HL-60 (cell line): Measurements from ENCODE around the gene CDKN2B.
"Not testable (repeated sequence)": the region's sequence is repeated elsewhere in the genome, so short reads cannot be mapped to it uniquely, and the experiment has no call there.

Source experiments
- DNase-seq, 2 experiments: peaks; one replicate each; pipeline ENCODE4 v3.0.0-alpha.2; 2010 to 2020; ENCODE audit warnings: low read depth in 1 of 2, low spot score in 1 of 2
- H3K27ac ChIP-seq: fragments of 250-450 bp; sonication (Bioruptor Pico); replicated peaks from 2 replicates; pipeline ENCODE4 v1.5.1; 2020; ENCODE audit warnings: mild to moderate bottlenecking, moderate library complexity
- H3K27me3 ChIP-seq: fragments of 250-450 bp; sonication (Bioruptor Pico); 2 replicates; pipeline ENCODE4 v1.5.1; 2021; ENCODE audit warnings: mild to moderate bottlenecking, moderate library complexity; ENCODE audit not compliant: insufficient read depth, poor library complexity, severe bottlenecking
- H3K4me3 ChIP-seq: replicated peaks from 2 replicates; pipeline ENCODE4 v1.5.1; 2011; ENCODE audit warnings: mild to moderate bottlenecking, control low read depth, low read length; ENCODE audit not compliant: insufficient read depth
- GABPA ChIP-seq: IDR thresholded peaks from 2 replicates; pipeline ENCODE4 v1.6.1; 2012; ENCODE audit warnings: low read depth
- POLR2AphosphoS5 ChIP-seq: IDR thresholded peaks from 2 replicates; pipeline ENCODE4 v1.6.1; 2012; ENCODE audit warnings: low read depth
- SPI1 ChIP-seq: IDR thresholded peaks from 2 replicates; pipeline ENCODE4 v1.6.1; 2012; ENCODE audit warnings: low read depth, mild to moderate bottlenecking, borderline replicate concordance
- TF ChIP-seq, protein P1 (sequence below): IDR thresholded peaks from 2 replicates; pipeline ENCODE4 v1.6.1; 2012; ENCODE audit warnings: low read depth; ENCODE audit not compliant: insufficient replicate concordance
- TF ChIP-seq, protein P2 (sequence below): IDR thresholded peaks from one replicate; pipeline ENCODE4 v1.5.1; 2011; ENCODE audit warnings: low read length, control low read depth, inconsistent platforms; ENCODE audit not compliant: insufficient read depth

The CDKN2B gene

DNA sequence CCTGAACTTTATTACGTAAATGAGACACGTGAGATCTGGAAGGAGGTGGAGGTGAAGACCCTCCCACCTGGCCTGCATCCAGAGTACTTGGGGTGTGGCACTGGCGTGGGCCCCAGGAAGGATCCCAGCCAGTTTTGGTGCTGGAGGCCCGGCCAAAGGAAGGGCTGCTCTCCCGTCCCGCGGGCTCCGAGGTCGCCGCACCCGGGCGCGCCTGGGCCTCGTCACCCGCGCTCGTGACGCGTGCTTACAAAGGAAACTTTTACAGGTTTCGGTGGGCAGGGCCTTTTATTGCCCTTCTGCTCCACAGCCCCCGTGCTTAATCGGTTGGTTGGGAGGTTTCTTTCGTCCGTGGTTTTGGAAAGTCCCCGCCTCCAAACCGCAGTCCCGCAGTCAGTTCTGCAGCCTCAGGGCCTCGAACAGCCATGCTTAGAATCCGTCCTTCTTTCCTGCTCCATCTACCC lies 44.1 kb downstream of the CDKN2B start:
- Histone ChIP-seq H3K27me3 (no peaks in the 10 kb centered on the region), H3K4me3 (peak overlapping the region; percentile 41), H3K27ac (peak overlapping the region; percentile 85)
- DNase-seq = peak in 1 of 2 experiments; percentile 70
- TF ChIP-seq, protein P1, sequence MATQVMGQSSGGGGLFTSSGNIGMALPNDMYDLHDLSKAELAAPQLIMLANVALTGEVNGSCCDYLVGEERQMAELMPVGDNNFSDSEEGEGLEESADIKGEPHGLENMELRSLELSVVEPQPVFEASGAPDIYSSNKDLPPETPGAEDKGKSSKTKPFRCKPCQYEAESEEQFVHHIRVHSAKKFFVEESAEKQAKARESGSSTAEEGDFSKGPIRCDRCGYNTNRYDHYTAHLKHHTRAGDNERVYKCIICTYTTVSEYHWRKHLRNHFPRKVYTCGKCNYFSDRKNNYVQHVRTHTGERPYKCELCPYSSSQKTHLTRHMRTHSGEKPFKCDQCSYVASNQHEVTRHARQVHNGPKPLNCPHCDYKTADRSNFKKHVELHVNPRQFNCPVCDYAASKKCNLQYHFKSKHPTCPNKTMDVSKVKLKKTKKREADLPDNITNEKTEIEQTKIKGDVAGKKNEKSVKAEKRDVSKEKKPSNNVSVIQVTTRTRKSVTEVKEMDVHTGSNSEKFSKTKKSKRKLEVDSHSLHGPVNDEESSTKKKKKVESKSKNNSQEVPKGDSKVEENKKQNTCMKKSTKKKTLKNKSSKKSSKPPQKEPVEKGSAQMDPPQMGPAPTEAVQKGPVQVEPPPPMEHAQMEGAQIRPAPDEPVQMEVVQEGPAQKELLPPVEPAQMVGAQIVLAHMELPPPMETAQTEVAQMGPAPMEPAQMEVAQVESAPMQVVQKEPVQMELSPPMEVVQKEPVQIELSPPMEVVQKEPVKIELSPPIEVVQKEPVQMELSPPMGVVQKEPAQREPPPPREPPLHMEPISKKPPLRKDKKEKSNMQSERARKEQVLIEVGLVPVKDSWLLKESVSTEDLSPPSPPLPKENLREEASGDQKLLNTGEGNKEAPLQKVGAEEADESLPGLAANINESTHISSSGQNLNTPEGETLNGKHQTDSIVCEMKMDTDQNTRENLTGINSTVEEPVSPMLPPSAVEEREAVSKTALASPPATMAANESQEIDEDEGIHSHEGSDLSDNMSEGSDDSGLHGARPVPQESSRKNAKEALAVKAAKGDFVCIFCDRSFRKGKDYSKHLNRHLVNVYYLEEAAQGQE = no peak
- TF ChIP-seq POLR2AphosphoS5 = no peak
- TF ChIP-seq, protein P2, sequence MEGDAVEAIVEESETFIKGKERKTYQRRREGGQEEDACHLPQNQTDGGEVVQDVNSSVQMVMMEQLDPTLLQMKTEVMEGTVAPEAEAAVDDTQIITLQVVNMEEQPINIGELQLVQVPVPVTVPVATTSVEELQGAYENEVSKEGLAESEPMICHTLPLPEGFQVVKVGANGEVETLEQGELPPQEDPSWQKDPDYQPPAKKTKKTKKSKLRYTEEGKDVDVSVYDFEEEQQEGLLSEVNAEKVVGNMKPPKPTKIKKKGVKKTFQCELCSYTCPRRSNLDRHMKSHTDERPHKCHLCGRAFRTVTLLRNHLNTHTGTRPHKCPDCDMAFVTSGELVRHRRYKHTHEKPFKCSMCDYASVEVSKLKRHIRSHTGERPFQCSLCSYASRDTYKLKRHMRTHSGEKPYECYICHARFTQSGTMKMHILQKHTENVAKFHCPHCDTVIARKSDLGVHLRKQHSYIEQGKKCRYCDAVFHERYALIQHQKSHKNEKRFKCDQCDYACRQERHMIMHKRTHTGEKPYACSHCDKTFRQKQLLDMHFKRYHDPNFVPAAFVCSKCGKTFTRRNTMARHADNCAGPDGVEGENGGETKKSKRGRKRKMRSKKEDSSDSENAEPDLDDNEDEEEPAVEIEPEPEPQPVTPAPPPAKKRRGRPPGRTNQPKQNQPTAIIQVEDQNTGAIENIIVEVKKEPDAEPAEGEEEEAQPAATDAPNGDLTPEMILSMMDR = no peak
- TF ChIP-seq SPI1 = no peak
- TF ChIP-seq GABPA = no peak

DNA sequence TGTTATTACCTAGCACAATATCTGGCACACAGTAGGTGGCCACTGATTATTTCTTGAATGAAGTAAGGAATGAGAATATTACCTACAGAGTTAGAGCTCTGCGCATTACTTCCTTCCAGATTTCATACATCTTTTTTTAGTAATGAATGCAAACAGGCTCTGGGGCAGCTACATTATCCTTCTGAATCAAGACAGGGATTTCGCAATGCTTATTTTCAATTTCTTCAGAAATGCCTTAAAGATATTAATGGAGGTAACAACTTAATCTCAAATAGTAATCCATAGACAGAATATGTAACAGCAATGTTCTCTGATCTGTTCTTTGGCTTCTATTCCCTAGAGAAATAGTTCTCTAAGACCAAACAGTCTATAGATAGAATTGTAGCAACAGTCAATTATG lies 47.5 kb downstream of the CDKN2B start:
- H3K4me3 ChIP-seq = no peak overlapping the region
- TF ChIP-seq, protein P1 = no peak
- TF ChIP-seq POLR2AphosphoS5 = no peak
- no peak for TF ChIP-seq GABPA
- TF ChIP-seq, protein P2 = no peak
- TF ChIP-seq SPI1 = no peak
- DNase-seq = no peak
- H3K27me3 ChIP-seq = no peaks in the 10 kb centered on the region
- no peak overlapping the region for H3K27ac ChIP-seq

DNA sequence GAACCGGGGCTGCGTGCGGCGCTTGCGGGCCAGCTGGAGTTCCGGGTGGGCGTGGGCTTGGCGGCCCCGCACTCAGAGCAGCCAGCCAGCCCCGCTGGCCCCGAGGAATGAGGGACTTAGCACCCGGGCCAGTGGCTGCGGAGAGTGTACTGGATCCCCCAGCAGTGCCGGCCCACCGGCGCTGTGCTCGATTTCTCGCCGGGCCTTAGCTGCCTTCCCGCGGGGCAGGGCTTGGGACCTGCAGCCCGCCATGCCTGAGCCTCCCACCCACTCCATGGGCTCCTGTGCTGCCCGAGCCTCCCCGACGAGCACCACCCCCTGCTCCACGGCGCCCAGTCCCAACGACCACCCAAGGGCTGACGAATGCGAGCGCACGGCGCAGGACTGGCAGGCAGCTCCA lies 49.8 kb downstream of the CDKN2B start:
- H3K4me3 ChIP-seq, H3K27me3 ChIP-seq, DNase-seq: not testable (repeated sequence)

DNA sequence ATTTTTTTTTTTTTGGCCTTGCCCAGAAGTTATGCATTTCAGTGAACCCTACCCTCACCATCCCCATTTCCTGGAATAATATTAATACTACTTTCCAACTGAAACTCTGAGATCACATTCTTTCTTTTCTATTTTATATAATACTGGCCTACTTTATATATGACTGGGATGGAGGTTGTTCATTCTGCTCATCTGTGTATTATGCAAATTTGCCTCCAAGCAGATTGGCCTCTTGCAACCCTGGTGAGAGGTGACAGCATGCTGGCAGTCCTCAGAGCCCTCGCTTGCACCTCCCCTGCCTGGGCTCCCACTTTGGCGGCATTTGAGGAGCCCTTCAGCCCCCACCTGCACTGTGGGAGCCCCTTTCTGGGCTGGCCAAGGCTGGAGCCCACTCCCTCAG lies 50.3 kb downstream of the CDKN2B start:
- H3K27me3 ChIP-seq = no peaks in the 10 kb centered on the region

More for the DNA sequence above, 49.8 kb downstream of the CDKN2B start:
- H3K27ac ChIP-seq = not testable (repeated sequence)

More for the DNA sequence above, 50.3 kb downstream of the CDKN2B start:
- Histone ChIP-seq H3K27ac (no peak overlapping the region), H3K4me3 (no peak overlapping the region)
- no peak for TF ChIP-seq GABPA
- no peak for TF ChIP-seq SPI1
- TF ChIP-seq, protein P1 = no peak
- TF ChIP-seq, protein P2 = no peak
- TF ChIP-seq POLR2AphosphoS5 = no peak
- DNase-seq = no peak
